Endothelial cell of umbilical vein (primary cell): ENCODE measurements around the gene TP53TG5.

ENCODE experiments used
- EZH2 ChIP-seq: IDR thresholded peaks from 2 replicates; pipeline ENCODE4 v1.6.1; 2012; ENCODE audit warnings: borderline replicate concordance, low read depth, mild to moderate bottlenecking, moderate library complexity, low read length, inconsistent platforms; ENCODE audit not compliant: severe bottlenecking
- FOS ChIP-seq: IDR thresholded peaks from 2 replicates; pipeline ENCODE4 v1.6.1; 2011; ENCODE audit warnings: mild to moderate bottlenecking, low read length, moderate library complexity, borderline replicate concordance; ENCODE audit not compliant: insufficient read depth
- GATA2 ChIP-seq: IDR thresholded peaks from 2 replicates; pipeline ENCODE4 v1.7.0; 2011; ENCODE audit warnings: low read depth, mild to moderate bottlenecking, moderate library complexity, mixed read lengths, low read length; ENCODE audit not compliant: insufficient read length, insufficient read depth
- JUN ChIP-seq: IDR thresholded peaks from 2 replicates; pipeline ENCODE4 v1.6.1; 2011; ENCODE audit warnings: borderline replicate concordance, low read depth; ENCODE audit not compliant: insufficient read length, insufficient read depth
- MYC ChIP-seq: IDR thresholded peaks from one replicate; pipeline ENCODE4 v1.6.1; 2011; ENCODE audit warnings: mild to moderate bottlenecking, low read depth, low read length
- POLR2A ChIP-seq: IDR thresholded peaks from 2 replicates; pipeline ENCODE4 v1.6.1; 2012; ENCODE audit warnings: low read depth, mild to moderate bottlenecking, control low read depth, low read length
- POLR2AphosphoS5 ChIP-seq: IDR thresholded peaks from 2 replicates; pipeline ENCODE4 v1.6.1; 2012; ENCODE audit warnings: low read depth, mild to moderate bottlenecking, control low read depth, low read length, moderate library complexity; ENCODE audit not compliant: insufficient read depth
- TF ChIP-seq, protein P1 (sequence below), 2 donors: IDR thresholded peaks; 1 replicate in 1 of 2; 2 replicates in 1 of 2; pipeline ENCODE4 v1.5.1; 2011; ENCODE audit warnings: low read length in 2 of 2, mild to moderate bottlenecking in 2 of 2, moderate library complexity in 2 of 2, control low read depth in 1 of 2, inconsistent platforms in 1 of 2, low read depth in 1 of 2; ENCODE audit not compliant: insufficient read depth in 1 of 2; ENCODE audit errors: extremely low read depth in 1 of 2
- TF ChIP-seq, protein P2 (sequence below): IDR thresholded peaks from 2 replicates; pipeline ENCODE4 v1.6.1; 2011; ENCODE audit not compliant: insufficient read depth, insufficient read length

DNA sequence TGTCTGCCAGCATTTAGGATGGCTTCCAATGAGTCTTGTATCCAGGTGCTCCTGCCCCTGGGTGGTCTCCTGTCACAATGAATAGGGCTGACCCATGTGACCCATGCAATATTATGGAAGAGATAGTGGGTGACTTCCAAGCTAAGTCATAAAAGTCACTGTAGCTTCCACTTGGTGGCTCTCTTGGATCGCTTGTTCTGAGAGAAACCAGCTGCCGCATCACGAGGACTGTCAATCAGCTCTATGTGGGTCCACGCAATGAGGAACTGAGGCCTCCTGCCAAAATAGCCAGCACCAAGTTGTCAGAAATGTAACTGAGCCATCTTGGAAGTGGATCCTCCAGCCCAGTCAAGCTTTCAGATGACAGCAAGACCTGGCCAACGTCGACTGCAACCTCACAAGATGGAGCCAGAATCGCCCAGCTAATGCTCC, 55.2 kb downstream of the TP53TG5 start:
- TF ChIP-seq FOS (no peak), EZH2 (no peak), POLR2AphosphoS5 (no peak), POLR2A (no peak), JUN (no peak), GATA2 (no peak), MYC (no peak)
- TF ChIP-seq, protein P1, sequence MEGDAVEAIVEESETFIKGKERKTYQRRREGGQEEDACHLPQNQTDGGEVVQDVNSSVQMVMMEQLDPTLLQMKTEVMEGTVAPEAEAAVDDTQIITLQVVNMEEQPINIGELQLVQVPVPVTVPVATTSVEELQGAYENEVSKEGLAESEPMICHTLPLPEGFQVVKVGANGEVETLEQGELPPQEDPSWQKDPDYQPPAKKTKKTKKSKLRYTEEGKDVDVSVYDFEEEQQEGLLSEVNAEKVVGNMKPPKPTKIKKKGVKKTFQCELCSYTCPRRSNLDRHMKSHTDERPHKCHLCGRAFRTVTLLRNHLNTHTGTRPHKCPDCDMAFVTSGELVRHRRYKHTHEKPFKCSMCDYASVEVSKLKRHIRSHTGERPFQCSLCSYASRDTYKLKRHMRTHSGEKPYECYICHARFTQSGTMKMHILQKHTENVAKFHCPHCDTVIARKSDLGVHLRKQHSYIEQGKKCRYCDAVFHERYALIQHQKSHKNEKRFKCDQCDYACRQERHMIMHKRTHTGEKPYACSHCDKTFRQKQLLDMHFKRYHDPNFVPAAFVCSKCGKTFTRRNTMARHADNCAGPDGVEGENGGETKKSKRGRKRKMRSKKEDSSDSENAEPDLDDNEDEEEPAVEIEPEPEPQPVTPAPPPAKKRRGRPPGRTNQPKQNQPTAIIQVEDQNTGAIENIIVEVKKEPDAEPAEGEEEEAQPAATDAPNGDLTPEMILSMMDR (IDR thresholded peaks at IDR 0.05; ENCODE audit: extremely low read depth in 1 of 2, insufficient read depth in 1 of 2, low read depth in 1 of 2, low read length in 2 of 2), result peak in 1 of 2 donors; percentile 15
- TF ChIP-seq, protein P2, sequence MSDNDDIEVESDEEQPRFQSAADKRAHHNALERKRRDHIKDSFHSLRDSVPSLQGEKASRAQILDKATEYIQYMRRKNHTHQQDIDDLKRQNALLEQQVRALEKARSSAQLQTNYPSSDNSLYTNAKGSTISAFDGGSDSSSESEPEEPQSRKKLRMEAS, result no peak
